HG03045 (cell line): Measurements from ENCODE around the gene PLCB4.
A peak's percentile ranks its signal among the peaks of the same experiment; 100 is the strongest.

Source experiments
- ATAC-seq: cut with Tn5 transposase; IDR thresholded peaks from one replicate; pipeline ENCODE4 v1.9.1; 2021; ENCODE audit warnings: mild to moderate bottlenecking, moderate library complexity; ENCODE audit not compliant: unreplicated experiment

Gene PLCB4

GRCh38 chr20:9480066-9480465 is 411.2 kb downstream of the PLCB4 start:
- ATAC-seq: no peak

- no peak for ATAC-seq
Measured at GRCh38 chr20:9482180-9482579, 413.3 kb downstream of the PLCB4 start.

- no peak for ATAC-seq
Measured at GRCh38 chr20:9483131-9483530, 414.2 kb downstream of the PLCB4 start.

- ATAC-seq: no peak
Measured at GRCh38 chr20:9485614-9486340, 416.9 kb downstream of the PLCB4 start.

GRCh38 chr20:9487231-9487630 is 418.3 kb downstream of the PLCB4 start:
- no peak for ATAC-seq

- no peak for ATAC-seq
Measured at GRCh38 chr20:9488063-9488462, 419.2 kb downstream of the PLCB4 start.

GRCh38 chr20:9490161-9490560 is 421.3 kb downstream of the PLCB4 start:
- no peak for ATAC-seq

GRCh38 chr20:9490631-9491030 is 421.7 kb downstream of the PLCB4 start:
- ATAC-seq: no peak

GRCh38 chr20:9491324-9491723 is 422.4 kb downstream of the PLCB4 start:
- no peak for ATAC-seq

- ATAC-seq: no peak
Measured at GRCh38 chr20:9492067-9492466, 423.2 kb downstream of the PLCB4 start.

- ATAC-seq: no peak
Measured at GRCh38 chr20:9493803-9494202, 424.9 kb downstream of the PLCB4 start.

- no peak for ATAC-seq
Measured at GRCh38 chr20:9495701-9496100, 426.8 kb downstream of the PLCB4 start.

GRCh38 chr20:9496155-9496554 is 427.3 kb downstream of the PLCB4 start:
- no peak for ATAC-seq

GRCh38 chr20:9498322-9498721 is 429.4 kb downstream of the PLCB4 start:
- ATAC-seq: no peak

GRCh38 chr20:9499126-9499899 is 430.4 kb downstream of the PLCB4 start:
- no peak for ATAC-seq

GRCh38 chr20:9500121-9500520 is 431.2 kb downstream of the PLCB4 start:
- ATAC-seq: peak; percentile 57

GRCh38 chr20:9501473-9501872 is 432.6 kb downstream of the PLCB4 start:
- ATAC-seq: no peak

GRCh38 chr20:9503526-9504245 is 434.8 kb downstream of the PLCB4 start:
- no peak for ATAC-seq

- no peak for ATAC-seq
Measured at GRCh38 chr20:9506280-9506821, 437.5 kb downstream of the PLCB4 start.

- ATAC-seq: no peak
Measured at GRCh38 chr20:9506964-9507369, 438.1 kb downstream of the PLCB4 start.

GRCh38 chr20:9507544-9508239 is 438.8 kb downstream of the PLCB4 start:
- ATAC-seq: no peak
